PFSK-1 (cell line): ENCODE data around the gene CCNJL.

Experiments
- POLR2AphosphoS5 ChIP-seq: IDR thresholded peaks from 2 replicates; pipeline ENCODE4 v1.6.1; 2012; ENCODE audit warnings: low read depth, mild to moderate bottlenecking, control low read depth, low read length, moderate library complexity
- REST ChIP-seq, 2 experiments: IDR thresholded peaks; 2 replicates each; pipeline versions ENCODE4 v1.6.1 to v1.8.0; 2011 to 2012; ENCODE audit warnings: low read depth in 2 of 2, low read length in 2 of 2, control low read depth in 1 of 2, inconsistent platforms in 1 of 2, mild to moderate bottlenecking in 1 of 2, moderate library complexity in 1 of 2; ENCODE audit not compliant: insufficient read depth in 1 of 2
- TAF1 ChIP-seq: IDR thresholded peaks from 2 replicates; pipeline ENCODE4 v1.6.1; 2012; ENCODE audit warnings: low read length, control low read depth, borderline replicate concordance; ENCODE audit not compliant: insufficient read depth

- TF ChIP-seq POLR2AphosphoS5 (no peak), TAF1 (no peak), REST (IDR thresholded peaks at IDR 0.05; ENCODE audit: insufficient read depth in 1 of 2, low read depth in 2 of 2, low read length in 2 of 2) (no peak)
Measured at GRCh38 chr5:160356550-160357347, 44.4 kb upstream of the CCNJL start.
